ENCODE measurements around the gene BRIP1.
"Not testable (repeated sequence)": the region's sequence is repeated elsewhere in the genome, so short reads cannot be mapped to it uniquely, and the experiment has no call there.

BRIP1 gene

GRCh38 chr17:61862975-61863800 lies at the start of gene BRIP1:
Gene BRIP1, minus strand, starts transcription at chr17:61863528. Its CDS starts 1,989 bp downstream, at chr17:61861539.
- peak; percentile 79 to 80 for DNase-seq (ENCODE audit: low read depth in 2 of 2)

DNA sequence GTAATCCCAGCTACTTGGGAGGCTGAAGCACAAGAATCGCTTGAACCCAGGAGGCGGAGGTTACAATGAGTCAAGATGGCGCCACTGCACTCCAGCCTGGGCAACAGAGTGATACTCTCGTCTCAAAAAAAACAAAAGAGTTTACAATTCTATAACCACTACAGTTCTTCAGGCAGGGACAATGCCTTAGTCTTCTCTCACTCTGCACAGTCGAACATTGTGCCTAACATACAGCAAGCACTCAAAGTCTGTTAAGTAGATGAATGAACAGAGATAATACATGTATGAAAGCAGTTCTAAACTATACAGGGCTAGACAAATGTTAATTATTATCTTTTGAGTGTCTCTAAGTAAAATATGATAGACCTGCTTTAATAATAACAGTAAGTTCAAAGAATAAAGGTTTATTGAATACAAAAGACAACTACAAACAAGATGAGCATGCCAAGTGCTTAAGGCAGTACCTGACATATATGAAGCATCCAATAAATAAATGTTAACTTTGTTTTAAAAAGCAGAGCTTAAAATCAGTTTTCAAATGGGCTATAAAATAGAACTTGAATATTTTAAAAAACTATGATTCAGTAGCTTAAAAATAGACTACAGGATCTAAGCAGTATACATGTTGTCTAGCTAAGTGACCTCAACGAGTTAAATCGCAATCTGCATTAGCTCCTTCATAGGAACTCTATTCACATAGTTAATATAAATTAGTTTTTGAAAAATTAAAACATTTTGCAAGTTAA lies 45.1 kb upstream of the BRIP1 start:
- DNase-seq (ENCODE audit: low read depth in 2 of 2), result no peak

DNA sequence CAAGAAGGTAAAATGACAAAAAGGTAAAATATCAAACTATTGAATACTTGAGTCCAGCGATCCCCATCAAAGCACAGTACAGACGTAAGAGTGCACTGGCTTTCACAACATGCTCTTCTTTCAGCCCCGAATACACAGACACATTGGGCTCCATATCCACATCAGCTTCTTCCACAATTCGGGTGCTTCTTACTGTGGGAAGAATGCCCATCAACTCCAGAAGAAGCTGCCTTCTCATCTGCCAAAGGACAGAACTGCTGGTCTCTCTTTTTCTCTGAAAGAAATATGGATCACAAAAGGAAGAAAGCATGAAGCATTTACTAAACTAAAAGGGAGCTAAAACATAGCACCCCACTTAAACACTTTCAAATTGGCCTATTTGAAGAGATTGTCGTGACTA lies 44.0 kb upstream of the BRIP1 start:
- DNase-seq (ENCODE audit: low read depth in 2 of 2), result no peak

GRCh38 chr17:61904094-61904710 lies 40.9 kb upstream of the BRIP1 start:
- peak in 1 of 2 donors; percentile 10 for DNase-seq (ENCODE audit: low read depth in 2 of 2)

DNA sequence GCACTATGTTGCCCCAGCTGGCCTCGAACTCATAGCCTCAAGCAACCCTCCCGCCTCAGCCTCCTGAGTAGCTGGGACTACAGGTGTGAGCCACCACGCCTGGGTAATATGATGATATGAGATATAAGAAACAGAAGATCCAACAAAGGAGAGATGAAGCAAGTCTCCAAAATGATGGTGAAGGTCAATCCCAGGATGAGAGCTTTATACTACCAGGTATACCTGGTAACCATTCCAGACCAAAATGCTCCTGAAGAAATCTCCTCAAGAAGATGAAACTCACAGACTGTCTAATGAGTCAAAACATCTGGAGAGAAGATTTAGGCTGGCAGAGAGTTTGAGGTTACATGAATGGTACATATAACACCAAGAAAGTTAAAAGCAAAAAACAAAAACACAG lies 39.9 kb upstream of the BRIP1 start:
- no peak for DNase-seq (ENCODE audit: low read depth in 2 of 2)

DNA sequence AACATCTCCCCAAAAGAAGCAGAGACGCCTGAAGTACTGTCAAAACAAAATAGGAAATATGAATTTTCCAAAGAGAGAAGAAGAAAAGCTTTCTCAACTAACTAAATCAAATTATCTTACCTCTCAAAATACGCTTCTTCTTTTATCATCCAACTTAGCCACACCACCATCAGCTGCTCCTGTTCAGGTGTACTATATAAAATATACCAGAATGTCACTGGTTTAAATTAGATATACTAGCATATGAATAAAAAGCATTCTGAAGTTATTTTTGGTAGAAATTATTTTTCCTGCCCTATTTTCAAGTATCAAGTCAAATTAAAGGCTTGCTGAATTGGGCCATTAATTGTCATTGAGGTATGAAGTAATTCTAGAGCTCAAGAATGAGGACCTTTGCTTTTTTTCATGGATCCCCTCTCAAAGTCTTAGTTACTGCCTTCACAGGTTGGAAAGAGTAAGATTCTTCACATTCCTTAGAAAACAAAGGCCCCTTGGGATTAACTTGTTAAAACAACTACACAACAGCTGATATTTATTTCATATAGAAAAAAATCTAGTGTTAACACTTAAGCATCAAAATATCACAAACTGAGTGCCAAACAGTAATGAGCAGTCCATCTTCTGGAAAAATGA lies 34.3 kb upstream of the BRIP1 start:
- no peak for DNase-seq (ENCODE audit: low read depth in 2 of 2)

GRCh38 chr17:61895391-61895790 lies 32.1 kb upstream of the BRIP1 start:
- no peak for DNase-seq (ENCODE audit: low read depth in 2 of 2)

DNA sequence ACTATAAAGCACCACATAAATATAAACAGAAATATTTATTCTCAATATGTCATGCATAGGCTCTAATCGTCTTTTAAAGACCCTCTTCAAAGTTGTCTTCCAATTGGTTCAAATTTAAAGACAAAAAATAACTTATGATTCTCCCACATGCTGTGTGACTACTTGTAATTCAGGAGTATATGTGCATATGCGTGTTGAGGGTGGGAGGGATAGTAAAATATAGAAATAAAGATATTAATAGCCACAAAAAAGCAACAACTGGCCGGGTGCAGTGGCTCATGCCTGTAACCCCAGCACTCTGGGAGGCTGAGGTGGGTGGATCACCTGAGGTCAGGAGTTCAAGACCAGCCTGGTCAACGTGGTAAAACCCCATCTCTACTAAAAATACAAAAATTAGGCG lies 31.0 kb upstream of the BRIP1 start:
- DNase-seq (ENCODE audit: low read depth in 2 of 2), result not testable (repeated sequence)

- DNase-seq (ENCODE audit: low read depth in 2 of 2), result not testable (repeated sequence)
Observed at GRCh38 chr17:61887733-61888132, 24.4 kb upstream of the BRIP1 start.

- DNase-seq (ENCODE audit: low read depth in 2 of 2), result not testable (repeated sequence)
Observed at GRCh38 chr17:61885865-61886264, 22.5 kb upstream of the BRIP1 start.

DNA sequence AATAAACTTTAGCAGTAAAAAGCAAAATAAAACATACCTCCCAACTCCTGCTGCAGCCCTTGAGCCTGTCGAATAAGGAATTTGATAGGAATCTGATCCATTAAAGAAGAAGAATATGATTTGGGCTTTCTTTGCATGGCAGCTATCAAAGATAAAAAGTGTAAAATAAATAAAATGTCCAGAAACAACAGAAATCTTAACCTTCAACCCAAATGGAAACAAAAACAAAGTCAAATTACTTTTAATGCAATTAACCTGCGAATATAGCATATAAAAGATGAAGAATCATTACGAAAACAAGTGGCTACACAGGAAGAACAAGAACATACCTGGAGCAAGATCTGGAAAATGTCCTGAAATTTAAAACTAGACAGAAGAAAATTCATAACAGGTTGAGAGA lies 21.5 kb upstream of the BRIP1 start:
- DNase-seq (ENCODE audit: low read depth in 2 of 2), result no peak

- DNase-seq (ENCODE audit: low read depth in 2 of 2), result no peak
Observed at GRCh38 chr17:61880589-61881102, 17.3 kb upstream of the BRIP1 start.

DNA sequence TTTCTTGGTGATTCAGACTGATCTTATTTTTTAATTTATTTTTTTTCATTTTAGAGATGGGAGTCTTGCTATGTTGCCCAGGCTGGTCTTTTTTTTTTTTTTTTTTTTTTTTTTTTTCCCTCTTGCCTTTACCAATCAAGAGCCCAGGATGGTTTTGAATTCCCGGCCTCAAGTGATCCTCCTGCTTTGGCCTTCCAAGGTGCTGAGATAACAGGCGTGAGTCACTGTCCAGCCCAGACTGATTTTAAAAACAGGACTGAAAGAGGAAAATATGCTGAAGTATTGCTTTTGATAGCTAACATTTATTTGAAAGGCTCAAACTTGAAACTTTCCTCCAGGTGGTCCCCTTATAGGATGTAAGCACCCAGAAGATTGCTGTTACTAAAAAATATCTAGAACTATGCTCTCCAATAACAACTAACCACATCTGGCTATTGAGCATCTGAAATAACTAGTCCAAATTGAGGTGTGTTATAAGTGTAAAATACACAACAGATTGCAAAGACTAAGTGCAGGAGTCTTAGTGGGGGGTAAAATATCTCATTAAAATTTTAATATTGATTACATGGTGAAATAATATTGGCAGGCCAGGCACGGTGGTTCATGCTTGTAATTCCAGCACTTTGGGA lies 15.8 kb upstream of the BRIP1 start:
- no peak for DNase-seq (ENCODE audit: low read depth in 2 of 2)

GRCh38 chr17:61878520-61878919 lies 15.2 kb upstream of the BRIP1 start:
- no peak for DNase-seq (ENCODE audit: low read depth in 2 of 2)

GRCh38 chr17:61877837-61878236 lies 14.5 kb upstream of the BRIP1 start:
- no peak for DNase-seq (ENCODE audit: low read depth in 2 of 2)

DNA sequence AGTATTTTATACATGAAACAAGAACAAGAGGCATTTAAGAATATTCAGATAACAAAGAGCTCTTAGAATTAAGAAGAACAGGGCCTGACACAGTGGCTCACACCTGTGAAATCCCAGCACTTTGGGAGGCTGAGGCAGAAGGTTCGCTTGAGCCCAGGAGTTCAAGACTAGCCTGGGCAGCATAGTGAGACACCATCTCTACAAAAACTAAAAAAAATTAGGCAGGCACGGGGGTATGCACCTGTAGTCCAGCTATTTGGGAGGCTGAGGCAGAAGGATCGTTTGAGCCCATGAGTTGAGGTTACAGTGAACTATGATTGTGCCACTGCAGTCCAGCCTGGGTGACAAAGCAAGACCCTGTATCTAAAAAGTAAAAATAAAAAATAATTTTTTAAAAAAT lies 12.5 kb upstream of the BRIP1 start:
- no peak for DNase-seq (ENCODE audit: low read depth in 2 of 2)

DNA sequence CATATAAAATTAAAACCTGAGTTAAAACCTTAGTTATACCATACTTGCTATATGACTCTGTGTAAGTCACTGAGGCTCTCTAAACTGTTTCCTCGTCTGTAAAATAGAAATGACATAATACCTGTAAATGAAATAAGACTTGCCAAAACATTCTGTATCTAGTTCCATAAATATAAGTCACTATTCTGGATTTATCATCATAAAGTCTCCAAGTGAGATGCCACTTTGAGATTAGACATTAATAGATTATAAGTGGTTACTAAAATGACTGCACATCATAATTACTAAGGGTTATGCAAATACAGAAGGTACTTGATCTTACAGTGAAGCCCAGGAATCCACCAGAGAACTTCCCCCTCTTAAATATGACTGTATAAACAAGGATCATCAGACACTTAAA lies 12.0 kb upstream of the BRIP1 start:
- no peak for DNase-seq (ENCODE audit: low read depth in 2 of 2)

GRCh38 chr17:61874075-61874474 lies 10.7 kb upstream of the BRIP1 start:
- no peak for DNase-seq (ENCODE audit: low read depth in 2 of 2)

GRCh38 chr17:61872099-61872498 lies 8.8 kb upstream of the BRIP1 start:
- DNase-seq (ENCODE audit: low read depth in 2 of 2), result no peak

DNA sequence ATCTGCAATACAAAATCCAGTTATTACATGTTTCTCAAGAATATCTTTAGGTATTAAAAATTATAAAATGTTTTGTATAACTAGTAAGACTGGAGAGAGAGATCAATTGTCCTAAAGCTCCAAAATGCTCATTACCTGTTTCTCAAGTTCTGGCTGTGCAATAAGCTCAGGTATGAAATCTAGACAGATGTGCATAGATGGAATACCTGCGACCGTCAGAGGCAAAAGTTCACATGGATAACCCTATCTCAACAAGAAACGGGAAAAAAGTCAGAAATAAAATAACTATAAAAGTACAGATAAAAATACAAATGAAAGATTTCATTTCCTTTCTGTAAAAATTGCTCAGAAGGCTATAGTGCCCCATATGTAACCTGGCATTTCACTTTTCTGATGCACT lies 5.8 kb upstream of the BRIP1 start:
- DNase-seq (ENCODE audit: low read depth in 2 of 2), result no peak

DNA sequence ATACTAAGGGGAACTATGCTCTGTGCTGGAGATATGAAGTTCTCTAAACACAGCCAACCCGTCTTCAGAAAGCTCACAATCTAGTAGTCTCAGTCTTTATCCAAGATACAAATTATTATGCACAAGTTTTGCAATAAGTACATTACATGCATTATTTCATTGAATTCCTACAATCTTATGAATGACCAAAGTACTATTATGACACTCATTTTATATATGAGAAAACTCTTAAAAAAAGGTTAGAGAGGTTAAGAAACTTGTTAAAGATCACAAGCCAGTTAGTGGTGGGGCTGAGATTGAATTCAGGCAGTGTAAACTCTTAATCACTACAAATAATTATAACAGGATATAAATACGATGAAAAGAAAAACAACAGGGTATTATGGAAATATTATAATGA lies 4.7 kb upstream of the BRIP1 start:
- DNase-seq (ENCODE audit: low read depth in 2 of 2), result no peak

DNA sequence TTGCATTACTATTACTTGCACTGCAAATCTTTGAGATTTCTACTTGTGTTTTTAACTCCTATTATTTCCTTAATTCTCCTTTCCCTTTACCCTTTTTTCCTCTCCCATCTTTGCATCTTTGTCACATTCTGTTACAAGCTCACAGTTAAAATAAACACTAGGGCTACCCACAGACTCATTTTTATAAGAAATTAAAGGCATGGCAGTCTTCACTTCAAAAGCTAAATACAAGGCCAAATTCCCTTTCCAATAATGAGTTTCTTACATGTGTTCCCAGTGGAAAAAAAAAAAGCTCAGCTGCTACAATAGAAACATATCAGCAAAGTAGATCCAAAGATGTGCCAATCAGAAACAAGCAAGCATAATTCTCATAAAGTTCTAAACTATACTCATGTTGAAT lies 3.7 kb upstream of the BRIP1 start:
- DNase-seq (ENCODE audit: low read depth in 2 of 2), result no peak
